Mesodermal cell (in vitro differentiated cells): ENCODE measurements around the gene ASPDH.
A peak's percentile ranks its signal among the peaks of the same experiment; 100 is the strongest.

Source experiments
- H3K27ac ChIP-seq: 2 replicates; pipeline ENCODE4 v1.7.0; 2013; ENCODE audit warnings: mild to moderate bottlenecking, low read depth, low read length, moderate library complexity; ENCODE audit not compliant: severe bottlenecking
- H3K36me3 ChIP-seq: 2 replicates; pipeline ENCODE4 v1.7.1; 2013; ENCODE audit warnings: mild to moderate bottlenecking, low read length, moderate library complexity; ENCODE audit not compliant: control insufficient read depth, insufficient read depth
- H3K4me1 ChIP-seq: one replicate; pipeline ENCODE4 v1.7.1; 2013; ENCODE audit warnings: mild to moderate bottlenecking, low read length; ENCODE audit not compliant: insufficient read depth, control insufficient read depth, poor library complexity, severe bottlenecking
- H3K4me3 ChIP-seq: 2 replicates; pipeline ENCODE4 v1.7.0; 2013; ENCODE audit warnings: low read length, control low read depth, mild to moderate bottlenecking; ENCODE audit not compliant: insufficient read depth, poor library complexity, severe bottlenecking; ENCODE audit errors: extremely low read depth
- H3K9me3 ChIP-seq: 2 replicates; pipeline ENCODE4 v1.7.1; 2013; ENCODE audit warnings: mild to moderate bottlenecking, low read length, moderate library complexity; ENCODE audit not compliant: control insufficient read depth
- WGBS, 2 experiments: methylation state at CpG; one replicate each; pipeline ENCODE4 v1.1.5; 2013; ENCODE audit warnings: missing lambda C conversion rate in 2 of 2; ENCODE audit not compliant: insufficient coverage in 2 of 2; 5-methylcytosine and 5-hydroxymethylcytosine counted together

ASPDH gene

DNA sequence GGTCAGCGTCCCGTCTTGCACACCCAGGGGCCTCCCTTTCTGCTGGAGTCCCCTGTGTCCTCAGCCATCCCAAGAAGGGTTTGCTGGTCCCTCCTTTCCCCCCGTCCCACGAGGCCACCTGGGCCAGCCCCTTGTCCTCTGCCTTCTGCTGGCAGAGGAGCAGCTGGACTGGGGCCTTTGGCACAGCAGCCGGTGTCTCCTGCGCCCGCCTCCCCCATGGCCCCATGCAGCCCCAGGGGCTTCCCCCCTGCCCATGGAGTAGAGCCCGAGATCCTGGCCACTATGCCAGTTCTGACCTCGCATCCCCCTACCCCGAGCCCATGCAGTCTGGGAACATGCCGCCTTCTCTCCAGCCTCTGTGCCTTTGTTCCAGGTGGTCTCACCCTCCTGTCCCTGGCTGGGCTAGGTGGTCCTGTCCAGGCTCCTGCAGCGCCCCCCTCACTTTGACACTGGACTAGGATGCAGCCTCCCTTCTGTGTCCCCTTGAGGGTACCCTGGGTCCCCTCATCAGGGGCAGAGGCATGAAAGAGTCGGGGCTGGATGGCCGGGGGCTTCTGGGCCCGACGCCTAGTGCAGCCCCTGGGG lies 31.4 kb downstream of the ASPDH start:
- H3K27ac ChIP-seq, result no peak overlapping the region
- WGBS, 2 experiments, result 91 to 96% methylated on average over 13 to 16 of the region's 16 CpGs
- H3K36me3 ChIP-seq, result peaks cover 35% of the 10 kb centered on the region

DNA sequence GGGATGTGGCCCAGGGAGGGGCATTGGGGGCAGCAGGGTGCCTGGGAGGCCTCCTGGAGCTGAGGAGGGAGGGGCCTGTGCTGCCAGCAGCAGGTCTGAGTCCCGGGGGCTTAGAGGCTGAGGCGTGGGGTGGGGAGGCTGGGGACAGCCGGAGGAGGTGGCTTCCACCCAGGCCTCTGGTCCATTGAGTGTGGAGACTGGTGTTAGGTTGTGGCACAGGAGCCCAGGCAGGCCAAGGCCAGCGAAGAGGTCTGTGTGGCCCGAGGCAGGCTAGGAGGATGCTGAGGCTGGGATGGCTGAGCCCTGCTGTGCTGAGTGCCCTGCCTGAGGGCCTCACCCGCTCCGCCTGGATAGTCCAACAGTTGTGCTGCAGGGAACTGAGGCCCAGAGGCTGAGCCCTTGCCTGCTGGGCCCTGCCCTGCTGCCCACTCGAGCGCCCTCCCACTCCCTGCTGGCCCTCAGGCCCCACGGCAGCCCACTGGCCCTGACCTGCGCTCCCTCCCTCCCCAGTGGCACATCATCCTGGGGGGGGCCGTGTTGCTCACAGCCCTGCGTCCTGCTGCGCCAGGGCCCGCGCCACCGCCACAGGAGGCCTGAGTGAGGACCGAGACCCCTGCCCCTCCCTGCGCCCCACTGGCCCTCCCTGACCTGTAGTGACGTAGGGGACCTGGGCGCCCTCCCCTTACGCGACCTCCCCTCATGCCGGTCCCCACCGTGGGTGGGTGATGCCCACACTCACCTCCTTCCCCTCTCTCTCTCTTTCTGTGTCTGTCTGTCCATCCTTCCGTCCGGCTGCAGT lies 32.2 kb downstream of the ASPDH start:
- WGBS, 2 experiments, result 91 to 92% methylated on average over 23 of the region's 27 CpGs
- no peak overlapping the region for H3K4me3 ChIP-seq
- H3K27ac ChIP-seq, result no peak overlapping the region
- H3K4me1 ChIP-seq, result no peaks in the 10 kb centered on the region
- peaks cover 20% of the 10 kb centered on the region for H3K9me3 ChIP-seq
- peaks cover 35% of the 10 kb centered on the region for H3K36me3 ChIP-seq

More for the DNA sequence above, 31.4 kb downstream of the ASPDH start:
- Histone ChIP-seq H3K9me3 (peaks cover 21% of the 10 kb centered on the region), H3K4me1 (no peaks in the 10 kb centered on the region), H3K4me3 (no peak overlapping the region)

DNA sequence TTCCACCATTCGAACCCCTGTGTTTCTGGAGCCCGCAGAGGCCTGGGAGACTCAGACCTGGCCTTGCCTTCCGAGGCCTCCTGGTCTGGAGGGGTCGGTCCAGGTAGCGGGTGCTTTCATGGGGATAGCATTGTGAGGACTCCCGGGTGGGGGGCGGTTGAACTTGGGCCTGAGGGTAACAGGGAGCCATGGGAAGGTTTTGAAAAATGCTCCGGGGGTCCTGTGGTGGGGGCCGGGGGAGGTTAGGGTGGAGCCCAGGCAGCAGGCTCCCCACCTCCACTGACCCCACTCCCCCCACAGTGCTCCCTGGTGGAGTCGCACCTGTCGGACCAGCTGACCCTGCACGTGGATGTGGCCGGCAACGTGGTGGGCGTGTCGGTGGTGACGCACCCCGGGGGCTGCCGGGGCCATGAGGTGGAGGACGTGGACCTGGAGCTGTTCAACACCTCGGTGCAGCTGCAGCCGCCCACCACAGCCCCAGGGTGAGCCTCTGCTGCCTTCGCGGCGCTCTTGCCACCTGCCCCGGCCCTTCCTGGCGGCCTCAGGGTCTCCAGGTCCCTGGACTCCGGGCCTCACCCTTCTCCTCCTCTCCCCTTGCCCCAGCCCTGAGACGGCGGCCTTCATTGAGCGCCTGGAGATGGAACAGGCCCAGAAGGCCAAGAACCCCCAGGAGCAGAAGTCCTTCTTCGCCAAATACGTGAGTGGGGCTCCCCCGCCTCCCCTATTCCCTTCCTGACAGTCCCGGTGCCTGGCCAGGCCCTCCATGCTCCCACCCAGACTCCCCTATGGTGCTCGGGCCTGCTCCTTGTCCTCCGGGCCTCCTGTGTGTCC lies 33.2 kb downstream of the ASPDH start:
- Histone ChIP-seq H3K4me3 (no peak overlapping the region), H3K4me1 (no peaks in the 10 kb centered on the region), H3K9me3 (peaks cover 10% of the 10 kb centered on the region), H3K36me3 (peaks cover 31% of the 10 kb centered on the region), H3K27ac (no peak overlapping the region)
- WGBS, 2 experiments, result 91 to 94% methylated on average over 22 to 28 of the region's 37 CpGs

DNA sequence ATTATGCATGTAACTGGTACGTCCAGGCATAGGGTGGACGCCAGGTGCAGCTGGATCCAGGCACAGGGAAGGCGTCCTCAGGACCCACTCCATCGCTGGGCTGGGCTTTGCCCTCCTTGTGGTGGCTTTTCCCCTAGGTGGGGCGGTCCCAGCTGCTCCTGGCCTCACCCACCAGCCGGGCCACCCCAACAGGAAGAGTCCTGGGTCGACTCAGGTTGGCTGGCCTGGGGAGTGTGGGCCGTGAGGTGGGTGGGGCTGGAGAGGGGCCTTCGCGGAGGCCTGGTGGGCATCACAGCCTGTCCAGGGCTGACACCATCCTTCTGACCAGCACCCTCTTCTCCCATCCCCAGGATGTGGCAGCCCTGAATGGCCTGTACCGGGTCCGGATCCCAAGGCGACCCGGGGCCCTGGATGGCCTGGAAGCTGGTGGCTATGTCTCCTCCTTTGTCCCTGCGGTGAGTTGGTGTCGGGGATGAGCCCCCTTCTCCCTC lies 33.9 kb downstream of the ASPDH start:
- no peaks in the 10 kb centered on the region for H3K4me1 ChIP-seq
- peaks cover 31% of the 10 kb centered on the region for H3K36me3 ChIP-seq
- 91 to 93% methylated on average over 10 to 14 of the region's 16 CpGs for WGBS, 2 experiments
- no peak overlapping the region for H3K27ac ChIP-seq
- H3K4me3 ChIP-seq, result no peak overlapping the region
- peaks cover 6% of the 10 kb centered on the region for H3K9me3 ChIP-seq

DNA sequence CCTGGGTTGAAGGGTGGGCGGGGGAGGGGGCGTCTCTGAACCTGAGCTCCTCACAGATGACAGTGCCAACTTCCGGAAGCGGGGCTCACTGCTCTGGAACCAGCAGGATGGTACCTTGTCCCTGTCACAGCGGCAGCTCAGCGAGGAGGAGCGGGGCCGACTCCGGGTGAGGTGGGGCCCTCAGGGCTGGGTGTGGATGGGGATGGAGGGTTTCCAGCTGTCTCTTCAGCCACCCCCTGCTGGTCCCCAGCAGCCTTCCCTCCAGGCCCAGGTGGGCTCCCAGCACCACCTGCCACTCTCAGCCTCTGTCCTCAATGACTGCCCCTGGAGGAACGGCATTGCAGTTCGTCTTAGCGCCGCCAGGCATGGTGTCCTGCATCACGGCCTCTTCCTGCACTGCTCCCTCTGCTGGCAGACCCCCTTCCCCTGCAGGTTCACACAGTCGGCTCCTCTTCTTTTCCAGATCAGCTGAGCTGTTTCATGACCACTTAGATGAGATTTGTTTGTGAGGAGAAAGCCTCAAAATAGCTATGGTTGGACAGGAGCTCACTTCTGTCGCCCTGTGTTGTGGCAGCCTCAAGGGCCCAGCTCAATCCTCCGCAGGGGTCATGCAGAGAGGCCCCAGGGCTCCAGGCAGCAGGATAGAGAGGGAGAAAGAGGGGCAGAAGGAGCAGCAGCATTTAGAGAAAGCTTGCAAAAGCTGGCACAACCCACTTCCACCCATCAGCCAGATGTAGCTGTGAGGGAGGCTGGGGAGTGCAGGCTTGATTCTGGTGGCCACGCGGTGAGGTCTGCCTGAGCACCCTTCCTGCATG lies 34.6 kb downstream of the ASPDH start:
- Histone ChIP-seq H3K27ac (no peak overlapping the region), H3K4me1 (no peaks in the 10 kb centered on the region), H3K4me3 (no peak overlapping the region), H3K9me3 (peaks cover 6% of the 10 kb centered on the region), H3K36me3 (peaks cover 31% of the 10 kb centered on the region)
- WGBS, 2 experiments, result 71 to 85% methylated on average over 11 to 12 of the region's 19 CpGs

DNA sequence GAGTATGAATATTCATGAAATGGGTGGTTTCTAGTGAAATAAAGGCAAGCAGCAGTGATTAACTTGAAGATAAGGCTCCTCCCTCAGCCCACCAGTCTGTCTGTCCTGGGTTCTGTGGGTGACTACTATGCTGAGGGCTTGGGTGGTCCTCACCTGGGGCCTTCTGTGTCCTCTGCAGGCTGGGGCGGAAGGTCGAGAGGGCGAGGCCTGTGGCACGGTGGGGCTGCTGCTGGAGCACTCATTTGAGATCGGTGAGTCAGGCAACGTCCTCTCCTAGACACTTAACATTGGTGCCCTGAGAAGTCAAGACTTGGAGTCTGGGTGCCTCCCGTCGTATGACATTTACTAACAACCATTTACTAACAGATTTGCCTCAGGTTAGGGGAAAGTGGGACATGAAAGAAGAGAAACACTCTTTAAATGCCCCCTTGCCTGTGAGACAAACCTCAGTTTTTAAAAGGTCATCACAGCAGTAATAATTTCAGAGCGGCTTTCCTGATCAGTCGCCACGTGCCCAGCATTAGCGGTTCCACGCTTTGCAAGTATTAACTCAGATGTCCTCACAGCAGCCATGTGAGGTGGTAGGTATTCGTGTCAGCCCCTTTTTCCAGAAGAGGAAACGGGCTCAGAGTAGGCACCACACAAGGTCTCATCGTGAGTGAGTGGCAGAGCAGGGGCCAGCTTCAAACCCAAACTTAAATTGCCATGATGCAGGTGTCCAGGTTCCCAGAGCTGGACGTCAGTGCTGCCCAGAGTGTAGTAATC lies 35.8 kb downstream of the ASPDH start:
- H3K4me3 ChIP-seq, result no peak overlapping the region
- peaks cover 31% of the 10 kb centered on the region for H3K36me3 ChIP-seq
- WGBS, 2 experiments, result 87 to 91% methylated on average over 15 to 17 of the region's 17 CpGs
- H3K9me3 ChIP-seq, result peaks cover 6% of the 10 kb centered on the region
- no peaks in the 10 kb centered on the region for H3K4me1 ChIP-seq
- H3K27ac ChIP-seq, result no peak overlapping the region

DNA sequence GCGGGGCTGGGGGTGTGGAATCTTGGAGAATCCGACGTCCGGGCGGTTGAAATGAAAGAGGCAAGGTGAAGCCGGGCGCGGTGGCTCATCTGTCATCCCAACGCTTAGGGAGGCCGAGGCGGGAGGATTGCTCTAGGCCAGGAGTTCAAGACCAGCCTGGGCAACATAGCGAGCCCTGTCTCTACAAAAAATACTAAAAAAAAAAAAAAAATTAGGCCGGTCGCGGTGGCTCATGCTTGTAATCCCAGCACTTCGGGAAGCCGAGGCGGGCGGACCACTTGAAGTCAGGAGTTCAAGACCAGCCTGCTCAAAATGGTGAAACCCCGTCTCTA lies 36.8 kb downstream of the ASPDH start:
- WGBS, 2 experiments, result 19 to 22% methylated on average over 15 to 16 of the region's 20 CpGs
- H3K27ac ChIP-seq, result no peak overlapping the region

DNA sequence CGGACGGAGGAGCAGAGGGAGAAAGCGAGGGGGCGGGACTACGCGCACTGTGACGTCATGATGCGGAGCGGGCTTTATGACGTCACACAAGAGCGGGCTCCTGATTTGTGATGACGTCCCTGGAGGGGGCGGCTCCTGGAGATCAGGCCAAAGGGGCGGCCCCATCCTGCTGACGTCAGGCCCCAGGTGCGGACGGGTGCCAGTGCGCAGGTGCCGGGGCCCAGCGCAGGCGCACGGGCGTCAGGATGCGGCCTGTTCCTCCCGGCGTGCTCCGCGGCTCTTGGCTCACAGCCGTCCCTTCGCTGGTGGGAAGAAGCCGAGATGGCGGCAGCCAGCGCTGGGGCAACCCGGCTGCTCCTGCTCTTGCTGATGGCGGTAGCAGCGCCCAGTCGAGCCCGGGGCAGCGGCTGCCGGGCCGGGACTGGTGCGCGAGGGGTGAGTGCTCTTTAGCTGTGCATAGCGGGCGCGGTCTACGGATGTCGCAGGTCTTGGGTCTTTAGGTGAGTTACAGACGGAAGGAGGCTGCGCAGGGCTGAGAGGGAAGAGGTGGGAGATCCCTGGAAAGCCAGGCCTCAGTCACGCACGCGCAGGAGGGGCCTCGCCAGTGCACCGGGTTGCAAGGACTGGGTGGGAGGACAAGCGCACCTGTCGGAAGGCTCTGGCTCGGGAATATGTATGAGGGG lies 37.3 kb downstream of the ASPDH start, which contains the start of the genes EMC10 and GARIN5A:
EMC10 (plus strand) TSS at position 284 of the 683 bp plus-strand sequence; CDS start at position 322, 38 bp downstream.
GARIN5A (minus strand) TSS at position 625 of the 683 bp plus-strand sequence; CDS start at position 165, 460 bp downstream.
- Histone ChIP-seq H3K36me3 (peaks cover 23% of the 10 kb centered on the region), H3K9me3 (peaks cover 6% of the 10 kb centered on the region), H3K27ac (peak within 1 kb of the TSS; percentile 64), H3K4me1 (no peaks in the 10 kb centered on the region), H3K4me3 (peak within 1 kb of the TSS; percentile 71)
- WGBS, 2 experiments, result 7 to 12% methylated on average over 49 to 56 of the region's 58 CpGs

More for the DNA sequence above, 36.8 kb downstream of the ASPDH start:
- H3K4me1 ChIP-seq, result no peaks in the 10 kb centered on the region
- peaks cover 6% of the 10 kb centered on the region for H3K9me3 ChIP-seq
- peaks cover 26% of the 10 kb centered on the region for H3K36me3 ChIP-seq
- peak overlapping the region; percentile 71 for H3K4me3 ChIP-seq

DNA sequence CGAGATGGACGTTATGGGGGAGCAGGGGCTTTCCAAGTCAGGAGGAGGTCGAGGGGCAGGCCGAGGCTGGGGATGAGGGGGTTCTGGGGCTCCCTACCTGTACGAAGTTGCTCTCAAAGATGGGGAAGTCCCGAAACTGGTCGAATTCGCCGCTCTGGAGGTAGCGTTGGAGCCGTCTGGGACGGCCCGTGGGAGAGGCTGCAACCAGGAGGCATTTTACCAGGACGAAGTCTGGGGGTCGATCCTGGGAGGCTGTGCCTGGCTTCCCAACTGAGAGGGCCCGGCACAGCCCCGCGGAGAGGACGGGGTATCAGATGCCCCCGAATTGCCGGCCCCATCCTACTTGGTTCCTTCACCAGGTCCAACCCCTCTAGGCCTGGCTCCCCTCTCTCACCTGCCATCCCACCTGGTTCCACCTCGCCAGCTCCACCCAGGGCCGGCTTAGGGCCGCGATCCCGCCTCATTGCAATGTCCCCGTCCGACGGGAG lies 37.9 kb downstream of the ASPDH start:
- H3K4me1 ChIP-seq, result no peaks in the 10 kb centered on the region
- H3K4me3 ChIP-seq, result peak overlapping the region; percentile 71
- H3K27ac ChIP-seq, result no peak overlapping the region
- 79 to 86% methylated on average over 28 to 29 of the region's 29 CpGs for WGBS, 2 experiments
- peaks cover 6% of the 10 kb centered on the region for H3K9me3 ChIP-seq
- peaks cover 20% of the 10 kb centered on the region for H3K36me3 ChIP-seq
